ENCODE measurements around the gene RO60.
A peak's percentile ranks its signal among the peaks of the same experiment; 100 is the strongest.
"Not testable (repeated sequence)": the region's sequence is repeated elsewhere in the genome, so short reads cannot be mapped to it uniquely, and the experiment has no call there.

Gene RO60

DNA sequence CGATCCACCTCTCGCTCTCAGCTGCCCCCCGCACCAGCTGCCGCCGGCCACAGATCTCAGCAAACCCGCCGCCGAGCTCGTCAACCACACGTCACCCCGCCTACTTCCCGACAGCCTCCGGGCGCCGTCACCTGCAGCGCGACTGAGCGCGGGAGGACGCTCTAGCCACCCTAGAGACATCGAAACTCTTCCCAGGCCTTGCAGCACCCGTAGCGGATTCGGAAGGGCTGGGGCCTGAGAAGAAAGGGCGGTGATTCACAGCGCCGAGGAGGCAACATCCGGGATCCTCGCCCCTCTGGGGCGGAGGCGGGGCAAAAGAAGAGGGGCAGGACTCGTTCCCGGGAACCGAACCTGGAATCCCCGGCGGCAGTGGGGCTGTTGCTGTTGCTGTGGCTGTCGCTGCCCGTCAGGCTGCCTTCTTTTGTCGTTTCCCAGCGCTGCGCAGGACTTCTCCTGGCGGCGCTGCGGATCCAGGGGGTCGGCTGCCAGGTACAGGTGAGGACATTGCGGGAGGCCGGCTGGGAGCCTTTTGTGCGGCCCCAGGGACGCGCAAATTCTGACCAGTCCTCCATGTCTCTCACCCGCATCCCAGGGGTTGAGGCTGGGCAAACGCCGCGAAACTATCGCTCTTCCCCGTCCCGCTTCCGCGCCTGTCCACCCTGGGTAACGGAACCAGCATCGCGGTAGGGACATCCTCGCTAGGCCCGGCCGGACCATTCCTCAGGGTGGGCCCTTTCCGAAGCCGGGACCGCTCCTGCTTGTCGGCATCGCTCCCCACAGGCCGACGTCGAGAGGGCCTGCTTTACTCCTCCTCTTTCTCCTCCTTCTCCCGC, at the start of gene RO60, which contains the start of gene UCHL5:
Gene RO60, plus strand, starts transcription at position 331 of the 833 bp plus-strand sequence. CDS start 9,443 bp downstream, outside the sequence.
Gene UCHL5, minus strand, starts transcription at position 79 of the 833 bp plus-strand sequence. CDS start 100 bp downstream, outside the sequence.
- peak; percentile 97 for DNase-seq

GRCh38 chr1:193011406-193011805, 48.0 kb upstream of the RO60 start:
- DNase-seq, result no peak

DNA sequence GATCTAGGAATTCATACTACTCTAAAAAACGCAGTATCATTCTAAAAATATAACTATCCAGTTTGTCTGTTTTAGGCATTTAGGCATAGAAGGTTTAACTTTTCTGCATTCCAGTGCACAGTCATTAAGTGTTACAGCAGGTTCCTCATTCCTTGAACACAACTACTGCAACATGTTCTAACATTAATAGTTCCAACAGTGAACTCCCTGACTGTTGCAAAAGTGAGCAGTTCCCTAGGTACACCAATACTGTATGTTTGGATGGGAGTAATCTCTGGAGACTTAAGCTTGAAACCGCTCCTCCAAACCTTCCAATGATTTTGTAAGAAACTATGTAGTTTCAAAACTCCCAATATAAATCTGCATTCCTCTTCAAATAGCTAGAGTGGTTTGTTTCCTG, 46.4 kb upstream of the RO60 start:
- no peak for DNase-seq

GRCh38 chr1:193013707-193014106, 45.7 kb upstream of the RO60 start:
- DNase-seq, result no peak

- DNase-seq, result no peak
Observed at GRCh38 chr1:193014400-193014799, 45.0 kb upstream of the RO60 start.

DNA sequence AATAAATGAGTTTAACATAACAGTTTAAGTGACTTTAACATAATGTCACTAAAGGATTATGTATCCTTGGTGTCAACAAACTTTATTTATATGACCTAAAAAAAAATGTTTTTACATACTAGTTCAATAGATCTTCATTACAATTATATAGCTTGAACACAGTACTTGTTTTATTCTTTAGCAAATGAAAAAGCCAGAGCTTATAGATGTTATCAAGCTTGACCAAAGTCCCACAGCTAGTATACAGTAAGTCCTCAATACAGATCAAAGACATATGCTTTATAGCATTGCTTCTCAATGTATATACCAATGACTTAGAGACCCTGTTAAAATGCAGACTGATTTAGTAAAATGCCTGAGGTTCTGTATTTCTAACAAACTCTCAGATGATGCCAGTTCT, 42.6 kb upstream of the RO60 start:
- DNase-seq, result no peak

- peak; percentile 51 for DNase-seq
Observed at GRCh38 chr1:193019442-193020026, 39.9 kb upstream of the RO60 start.

GRCh38 chr1:193025218-193025617, 34.2 kb upstream of the RO60 start:
- DNase-seq, result no peak

- no peak for DNase-seq
Observed at GRCh38 chr1:193030280-193030679, 29.1 kb upstream of the RO60 start.

DNA sequence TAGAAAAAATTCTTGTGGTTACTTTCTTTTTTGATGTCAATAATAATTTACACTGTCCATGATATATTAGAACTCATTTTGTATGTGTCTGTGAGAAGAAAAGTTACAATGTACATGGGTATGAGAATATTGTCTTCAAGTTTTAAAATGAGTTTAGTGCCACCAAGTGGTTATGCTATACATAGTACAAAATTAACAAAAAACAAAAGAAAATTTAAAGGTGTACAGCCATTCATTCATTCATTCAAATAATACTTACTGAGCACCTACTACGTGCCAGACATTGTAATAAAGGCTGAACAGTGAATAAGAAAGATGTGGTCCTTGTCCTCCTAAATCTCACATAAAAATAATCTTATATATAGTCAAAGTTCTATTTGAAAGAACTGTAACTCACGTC, 28.0 kb upstream of the RO60 start:
- no peak for DNase-seq

DNA sequence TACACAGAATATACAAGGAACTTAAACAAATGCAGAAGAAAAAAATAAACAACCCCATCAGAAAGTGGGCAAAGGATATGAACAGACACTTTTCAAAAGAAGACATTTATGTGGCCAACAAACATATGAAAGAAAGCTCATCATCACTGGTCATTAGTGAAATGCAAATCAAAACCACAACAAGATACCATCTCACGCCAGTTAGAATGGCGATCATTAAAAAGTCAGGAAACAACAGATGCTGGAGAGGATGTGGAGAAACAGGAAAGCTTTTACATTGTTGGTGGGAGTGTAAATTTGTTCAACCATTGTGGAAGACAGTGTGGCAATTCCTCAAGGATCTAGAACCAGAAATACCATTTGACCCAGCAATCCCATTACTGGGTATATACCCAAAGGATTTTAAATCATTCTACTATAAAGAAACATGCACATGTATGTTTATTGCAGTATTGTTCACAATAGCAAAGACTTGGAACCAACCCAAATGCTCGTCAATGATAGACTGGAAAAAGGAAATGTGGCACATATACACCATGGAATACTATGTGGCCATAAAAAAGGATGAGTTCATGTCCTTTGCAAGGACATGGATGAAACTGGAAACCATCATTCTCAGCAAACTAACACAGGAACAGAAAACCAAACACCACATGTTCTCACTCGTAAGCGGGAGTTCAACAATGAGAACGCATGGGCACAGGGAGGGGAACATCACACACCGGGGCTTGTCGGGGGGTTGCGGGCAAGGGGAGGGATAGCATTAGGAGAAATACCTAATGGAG, 26.6 kb upstream of the RO60 start:
- DNase-seq, result not testable (repeated sequence)

- DNase-seq, result no peak
Observed at GRCh38 chr1:193033610-193034009, 25.8 kb upstream of the RO60 start.

DNA sequence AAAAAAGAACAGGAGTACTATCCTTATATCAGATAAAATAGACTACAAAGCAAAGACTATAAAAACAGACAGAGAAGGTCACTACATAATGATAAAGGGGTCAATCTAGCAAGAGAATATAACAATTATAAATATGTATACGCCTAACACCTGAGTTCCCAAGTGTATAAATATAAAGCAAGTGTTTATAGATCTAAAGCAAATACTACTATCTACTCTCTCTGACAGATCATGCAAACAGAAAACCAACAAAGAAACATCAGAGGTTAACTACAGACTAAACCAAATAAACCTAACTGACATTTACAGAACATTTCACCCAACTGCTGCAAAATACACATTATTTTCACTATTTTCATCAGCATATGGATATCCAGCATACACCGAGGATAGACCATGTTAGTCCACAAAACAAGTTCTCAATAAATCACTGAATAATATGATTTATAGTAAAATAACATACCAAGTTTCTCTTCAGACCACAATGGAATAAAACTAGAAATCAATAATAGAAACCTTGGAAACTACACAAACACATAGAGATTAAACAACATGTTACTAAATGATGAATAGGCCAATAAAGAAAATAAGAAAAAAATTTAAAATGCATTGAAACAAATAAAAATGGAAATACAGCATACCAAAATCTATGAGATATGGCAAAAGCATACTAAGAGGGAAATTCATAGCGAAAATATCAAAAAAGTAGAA, 22.9 kb upstream of the RO60 start:
- no peak for DNase-seq

DNA sequence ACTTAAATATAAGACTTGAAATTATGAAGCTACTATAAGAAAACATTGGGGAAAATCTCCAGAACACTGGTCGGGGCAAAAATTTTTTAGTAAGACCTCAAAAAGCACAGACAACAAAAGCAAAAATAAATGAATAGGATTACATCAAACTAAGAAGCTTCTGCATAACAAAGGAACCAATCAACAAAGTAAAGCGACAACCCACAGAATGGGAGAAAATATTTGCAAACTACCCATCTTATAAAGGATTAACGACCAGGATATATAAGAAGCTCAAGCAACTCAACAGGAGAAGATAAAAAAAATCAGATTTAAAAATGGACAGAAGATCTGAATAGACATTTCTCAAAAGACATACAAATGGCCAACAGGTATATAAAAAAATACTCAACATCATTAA, 19.4 kb upstream of the RO60 start:
- DNase-seq, result no peak

DNA sequence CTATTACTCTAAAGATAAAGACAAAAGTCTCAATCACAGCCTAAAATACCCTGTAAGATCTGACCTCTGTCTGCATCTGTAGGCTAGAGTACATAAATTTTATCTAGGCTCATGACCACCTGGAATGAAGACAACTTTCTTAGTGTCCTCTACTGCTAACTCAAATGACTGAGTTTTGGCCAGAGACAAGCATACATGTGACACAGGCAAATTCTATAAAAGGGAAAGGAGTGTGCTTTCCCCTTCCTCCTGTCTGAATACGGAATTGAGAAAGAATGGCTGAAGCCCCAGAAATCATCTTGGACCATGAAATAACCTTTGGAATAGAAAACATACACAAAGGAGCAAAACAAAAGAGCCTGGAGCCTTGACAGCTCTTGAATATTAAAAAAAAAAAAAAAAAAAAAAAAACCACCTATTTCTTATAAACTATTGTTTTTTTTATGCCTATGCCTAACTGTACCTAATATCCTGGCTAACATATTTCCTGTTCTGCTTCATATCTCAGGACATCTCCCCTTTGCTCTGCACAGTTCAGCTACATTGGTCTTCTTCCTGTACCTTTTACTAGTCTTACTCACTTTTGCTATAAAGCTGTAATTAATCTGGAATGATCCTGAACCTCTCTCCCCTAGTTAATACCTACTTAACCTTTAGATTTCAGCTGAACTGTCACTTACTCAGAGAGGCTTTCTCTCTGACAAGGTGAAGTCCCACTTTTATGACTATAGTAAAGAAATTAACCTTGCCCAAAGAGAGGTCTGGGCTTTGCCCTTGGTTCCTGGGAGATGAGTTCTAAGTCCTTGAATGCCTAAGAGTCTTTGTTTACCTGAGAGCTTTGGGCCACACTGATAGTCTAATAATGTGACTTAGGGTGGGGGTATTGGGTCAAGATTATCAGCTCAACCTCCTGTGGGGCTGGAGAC, 16.4 kb upstream of the RO60 start:
- DNase-seq, result no peak

- DNase-seq, result not testable (repeated sequence)
Observed at GRCh38 chr1:193048913-193049312, 10.5 kb upstream of the RO60 start.

DNA sequence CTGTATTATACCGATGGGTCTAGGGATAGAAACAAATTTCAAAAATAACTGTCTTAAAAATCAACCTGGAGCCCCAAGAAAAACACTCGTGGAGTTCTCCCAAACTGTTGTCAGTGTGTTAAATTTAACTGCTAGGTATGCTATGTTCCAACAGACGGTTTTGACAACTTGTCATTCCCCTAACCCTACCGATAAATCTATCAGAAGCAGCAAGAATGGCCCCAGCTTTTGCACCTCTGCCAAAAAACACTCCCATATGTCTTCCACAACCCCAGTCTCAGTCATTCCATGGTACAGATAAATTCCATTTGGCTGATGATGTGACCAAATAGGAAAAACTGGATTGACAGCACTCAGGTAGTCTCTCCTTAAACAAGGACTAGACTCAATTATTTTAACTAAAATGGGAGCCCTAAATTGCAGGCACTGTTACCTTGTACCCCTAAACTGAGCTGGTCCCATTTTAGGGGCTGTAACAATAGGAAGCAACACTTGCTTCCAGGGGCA, 5.2 kb upstream of the RO60 start:
- DNase-seq, result no peak

DNA sequence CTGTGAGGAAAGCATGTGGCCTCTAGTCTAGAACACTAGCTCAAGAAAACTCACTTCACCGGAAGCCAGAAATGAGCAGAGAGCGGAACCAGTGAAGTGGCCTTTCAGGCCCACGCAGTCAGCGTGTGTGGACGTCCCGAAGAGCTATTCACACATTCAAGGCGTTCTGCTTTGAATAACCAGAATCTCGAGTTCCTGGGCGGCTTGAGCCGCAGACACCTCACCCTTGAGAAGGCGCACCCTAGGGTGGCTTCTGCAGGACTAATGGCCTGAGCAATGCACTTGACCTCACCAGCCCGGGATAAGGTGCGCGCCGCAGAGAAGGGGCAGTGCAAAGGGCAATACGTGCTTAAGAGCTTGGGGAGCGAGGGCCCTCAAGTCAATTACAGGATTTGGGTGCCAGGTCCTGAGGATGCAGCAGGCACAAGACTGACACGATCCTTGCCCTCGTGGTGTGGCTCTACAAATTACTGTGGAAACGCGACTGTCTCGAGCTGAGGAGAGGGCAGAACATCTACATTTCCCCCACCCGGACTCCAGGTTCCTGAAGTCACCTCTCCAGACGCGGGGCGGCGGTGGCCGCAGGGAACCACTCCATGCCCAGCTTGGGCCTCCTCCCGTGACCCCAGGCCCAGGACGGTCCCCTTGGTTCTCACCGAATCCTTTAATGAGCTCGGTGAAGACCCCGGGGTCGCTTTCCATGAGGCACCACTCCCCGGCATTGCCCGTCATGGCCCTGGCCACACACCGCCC, 707 bp upstream of the RO60 start:
- peak; percentile 31 for DNase-seq

- DNase-seq, result no peak
Observed at GRCh38 chr1:193060115-193060403, 647 bp downstream of the RO60 start.

GRCh38 chr1:193060406-193060805, 994 bp downstream of the RO60 start:
- no peak for DNase-seq

- no peak for DNase-seq
Observed at GRCh38 chr1:193060938-193061337, 1.5 kb downstream of the RO60 start.

All from NCI-H1105 treated with DMSO at 0.1 percent for 48 hours (cell line).